IPS-18a (cell line): ENCODE results near the gene APCDD1L.

Experiments used
- H3K27ac ChIP-seq: one replicate; pipeline ENCODE4 v1.5.1; 2013; ENCODE audit warnings: low read length
- H3K27me3 ChIP-seq: one replicate; pipeline ENCODE4 v1.6.1; 2013; ENCODE audit warnings: mild to moderate bottlenecking, low read length; ENCODE audit not compliant: control insufficient read depth, insufficient read depth
- H3K36me3 ChIP-seq: one replicate; pipeline ENCODE4 v1.6.1; 2013; ENCODE audit warnings: low read depth, low read length; ENCODE audit not compliant: control insufficient read depth
- H3K4me1 ChIP-seq: one replicate; pipeline ENCODE4 v1.6.1; 2013; ENCODE audit warnings: low read depth, low read length; ENCODE audit not compliant: control insufficient read depth
- H3K4me3 ChIP-seq: one replicate; pipeline ENCODE4 v1.5.1; 2013; ENCODE audit warnings: low read length
- H3K9ac ChIP-seq: one replicate; pipeline ENCODE4 v1.6.1; 2013; ENCODE audit warnings: mild to moderate bottlenecking, low read length, moderate library complexity
- H3K9me3 ChIP-seq: one replicate; pipeline ENCODE4 v1.6.1; 2013; ENCODE audit warnings: low read depth, low read length; ENCODE audit not compliant: control insufficient read depth

Gene APCDD1L

DNA sequence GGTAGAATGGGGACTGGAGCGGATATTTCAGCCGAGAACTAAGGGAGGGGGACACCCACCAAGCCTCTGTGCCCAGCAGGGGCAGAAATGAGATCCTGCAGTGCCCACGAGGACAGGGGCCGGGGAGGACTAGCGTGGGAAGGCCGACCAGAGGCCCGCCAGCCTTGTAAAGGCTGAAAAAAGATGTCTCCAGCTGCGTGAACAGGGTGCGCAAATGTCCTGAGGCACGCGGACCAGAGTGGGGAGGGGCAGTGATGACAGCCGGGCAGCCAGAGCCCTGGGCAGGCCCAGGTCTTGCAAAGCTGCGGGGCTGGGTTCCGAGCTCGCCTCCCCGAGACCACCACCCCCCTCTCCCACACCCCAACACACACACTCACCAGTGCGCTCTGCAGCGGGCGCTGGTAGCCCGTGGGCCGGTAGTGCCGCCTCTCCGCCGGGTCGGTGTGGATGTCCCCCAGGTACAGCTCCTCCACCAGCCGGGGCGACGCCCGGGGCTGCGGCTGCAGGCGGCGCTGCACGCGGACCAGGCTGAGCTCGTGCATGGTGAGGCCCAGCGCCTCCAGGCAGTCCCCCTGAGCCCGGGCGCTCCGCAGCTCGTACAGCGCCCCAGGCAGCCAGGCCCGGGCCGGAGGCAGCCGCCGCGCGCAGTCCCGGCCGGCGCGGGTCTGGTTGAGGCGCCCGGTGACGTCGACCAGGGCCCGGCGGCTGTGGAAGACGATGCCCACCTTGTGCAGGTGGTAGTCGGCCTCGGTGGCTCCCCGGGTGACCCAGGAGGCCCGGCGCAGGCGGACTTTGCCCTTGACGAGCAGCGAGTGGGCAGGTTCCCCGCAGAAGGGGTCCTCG is 48.2 kb downstream of the APCDD1L start:
- Histone ChIP-seq H3K27me3 (no peaks in the 10 kb centered on the region), H3K4me1 (no peaks in the 10 kb centered on the region), H3K9me3 (no peaks in the 10 kb centered on the region), H3K9ac (no peak overlapping the region), H3K4me3 (no peak overlapping the region), H3K27ac (no peak overlapping the region), H3K36me3 (no peaks in the 10 kb centered on the region)

GRCh38 chr20:58466095-58466708 is 49.0 kb downstream of the APCDD1L start:
- H3K9me3 ChIP-seq: no peaks in the 10 kb centered on the region

GRCh38 chr20:58464838-58465237 is 50.4 kb downstream of the APCDD1L start:
- Histone ChIP-seq H3K36me3 (no peaks in the 10 kb centered on the region), H3K9ac (no peak overlapping the region), H3K4me3 (no peak overlapping the region), H3K9me3 (no peaks in the 10 kb centered on the region), H3K27me3 (no peaks in the 10 kb centered on the region), H3K27ac (no peak overlapping the region), H3K4me1 (no peaks in the 10 kb centered on the region)

More at GRCh38 chr20:58466095-58466708, 49.0 kb downstream of the APCDD1L start:
- Histone ChIP-seq H3K4me3 (no peak overlapping the region), H3K27ac (no peak overlapping the region), H3K36me3 (no peaks in the 10 kb centered on the region), H3K27me3 (no peaks in the 10 kb centered on the region), H3K4me1 (no peaks in the 10 kb centered on the region), H3K9ac (no peak overlapping the region)

- Histone ChIP-seq H3K27ac (no peak overlapping the region), H3K36me3 (no peaks in the 10 kb centered on the region), H3K9me3 (no peaks in the 10 kb centered on the region), H3K4me1 (no peaks in the 10 kb centered on the region), H3K27me3 (no peaks in the 10 kb centered on the region), H3K4me3 (no peak overlapping the region), H3K9ac (no peak overlapping the region)
Observed at GRCh38 chr20:58463256-58463655, 51.9 kb downstream of the APCDD1L start.

DNA sequence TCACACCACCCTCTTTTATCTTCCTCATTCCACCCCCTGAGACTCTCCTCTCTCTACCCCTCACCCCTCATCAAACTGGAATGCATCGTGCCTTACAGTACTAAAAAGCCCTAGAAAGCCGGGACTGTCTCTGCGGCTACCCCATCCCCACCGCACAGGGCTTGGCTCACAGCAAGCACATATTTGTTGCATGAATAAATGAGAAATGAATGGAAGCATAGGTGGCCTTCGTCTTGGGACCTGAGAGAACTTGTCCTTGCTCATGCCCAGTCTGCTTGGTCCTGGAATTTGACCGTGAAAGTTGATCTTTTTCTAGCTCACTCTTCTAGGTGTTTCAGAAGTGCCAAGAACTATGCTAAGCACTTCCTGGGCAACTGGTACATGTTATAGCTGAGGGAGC is 53.3 kb downstream of the APCDD1L start:
- Histone ChIP-seq H3K4me3 (no peak overlapping the region), H3K9ac (no peak overlapping the region), H3K4me1 (no peaks in the 10 kb centered on the region), H3K9me3 (no peaks in the 10 kb centered on the region), H3K27me3 (no peaks in the 10 kb centered on the region), H3K36me3 (no peaks in the 10 kb centered on the region), H3K27ac (no peak overlapping the region)

DNA sequence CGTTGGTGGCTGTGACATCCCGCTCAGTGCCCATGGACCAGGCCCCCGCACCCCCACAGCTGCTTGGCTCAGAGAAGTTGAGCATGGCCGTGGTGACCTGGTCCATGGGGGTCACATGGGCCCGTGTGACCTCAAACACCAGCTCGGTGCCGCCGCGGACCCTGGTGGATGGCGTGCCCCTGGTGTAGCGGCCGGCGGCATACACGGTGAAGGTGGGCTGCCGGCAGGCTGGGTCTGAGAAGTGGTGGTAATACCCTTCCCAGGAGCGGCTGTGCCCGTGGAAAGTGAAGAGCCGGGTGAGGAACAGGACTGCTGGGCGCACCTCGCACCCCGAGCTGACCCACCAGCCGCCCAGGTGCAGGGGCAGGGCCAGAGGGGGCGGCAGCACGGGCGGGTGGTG is 54.1 kb downstream of the APCDD1L start:
- Histone ChIP-seq H3K4me1 (no peaks in the 10 kb centered on the region), H3K9ac (no peak overlapping the region), H3K9me3 (no peaks in the 10 kb centered on the region), H3K27me3 (no peaks in the 10 kb centered on the region), H3K27ac (no peak overlapping the region), H3K36me3 (no peaks in the 10 kb centered on the region), H3K4me3 (no peak overlapping the region)

DNA sequence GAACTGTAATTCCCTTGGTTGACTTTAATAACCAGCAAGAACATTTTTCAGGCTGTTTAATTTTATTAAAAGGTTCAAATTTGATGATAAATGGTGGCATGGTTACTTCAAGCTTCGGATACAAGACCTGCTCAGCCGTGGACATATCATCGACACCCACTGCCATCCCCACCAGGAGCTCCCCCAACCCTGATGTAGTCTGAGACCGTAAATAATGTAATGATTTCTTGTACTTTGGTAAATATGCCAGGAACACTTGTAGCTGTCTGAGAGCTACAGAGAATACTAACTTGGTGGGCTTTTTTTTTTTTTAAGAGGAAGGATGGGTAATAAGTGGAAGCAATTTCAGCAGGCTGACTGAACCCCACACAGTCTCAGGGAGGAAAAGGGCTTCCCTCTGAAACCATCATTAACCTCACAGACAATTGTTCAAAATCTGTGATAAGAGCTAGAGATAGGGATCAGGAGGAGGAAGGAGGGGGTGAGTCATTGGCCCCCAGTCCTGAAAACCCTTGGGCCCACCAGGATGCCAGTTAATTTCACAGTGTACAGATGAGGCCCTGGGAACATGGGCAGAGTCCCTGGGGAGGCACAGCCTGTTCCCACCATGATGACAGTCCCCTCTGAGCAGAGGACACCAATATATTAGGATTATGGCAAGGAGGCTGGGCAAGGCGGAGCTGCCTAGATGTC is 56.0 kb downstream of the APCDD1L start:
- no peak overlapping the region for H3K4me3 ChIP-seq
- no peaks in the 10 kb centered on the region for H3K36me3 ChIP-seq
- H3K27me3 ChIP-seq: no peaks in the 10 kb centered on the region
- no peaks in the 10 kb centered on the region for H3K4me1 ChIP-seq
- no peaks in the 10 kb centered on the region for H3K9me3 ChIP-seq
- H3K9ac ChIP-seq: no peak overlapping the region
- no peak overlapping the region for H3K27ac ChIP-seq

DNA sequence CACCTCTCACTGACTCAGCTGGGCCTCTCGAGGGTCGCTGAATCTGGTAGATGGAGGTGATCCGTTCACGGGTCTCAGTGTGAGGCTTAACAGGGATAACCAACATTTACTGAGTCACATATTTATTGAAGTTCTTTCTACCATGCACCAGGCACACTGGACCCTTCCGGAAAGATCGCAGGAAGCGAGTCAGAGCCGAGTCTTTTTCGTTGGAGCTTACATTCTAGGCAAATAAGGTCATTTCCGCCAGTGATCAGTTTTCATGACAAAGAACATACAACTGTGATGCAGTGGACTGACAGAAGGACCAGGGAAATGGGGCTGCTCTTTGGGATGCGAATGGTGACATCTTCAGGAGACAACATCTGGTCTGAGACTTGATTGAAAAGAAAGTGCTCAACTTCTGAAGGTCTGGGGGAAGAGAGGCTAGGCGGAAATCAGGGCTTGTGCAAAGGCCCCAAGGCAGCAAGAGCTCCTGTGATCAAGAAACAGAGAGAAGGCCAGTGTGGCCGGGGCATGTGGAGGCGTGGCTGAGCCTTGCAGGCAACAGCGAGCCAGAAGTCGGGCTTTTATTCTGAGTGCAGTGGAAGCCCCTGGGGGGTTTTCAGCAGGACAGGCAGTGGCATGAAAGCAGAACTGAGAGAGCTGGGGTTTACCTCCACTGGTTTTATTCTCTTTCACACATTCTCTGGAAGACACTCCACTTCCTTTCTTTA is 56.7 kb downstream of the APCDD1L start:
- Histone ChIP-seq H3K36me3 (no peaks in the 10 kb centered on the region), H3K4me3 (no peak overlapping the region), H3K27ac (no peak overlapping the region), H3K27me3 (no peaks in the 10 kb centered on the region), H3K9ac (no peak overlapping the region), H3K9me3 (no peaks in the 10 kb centered on the region), H3K4me1 (peaks cover under 1% of the 10 kb centered on the region)

DNA sequence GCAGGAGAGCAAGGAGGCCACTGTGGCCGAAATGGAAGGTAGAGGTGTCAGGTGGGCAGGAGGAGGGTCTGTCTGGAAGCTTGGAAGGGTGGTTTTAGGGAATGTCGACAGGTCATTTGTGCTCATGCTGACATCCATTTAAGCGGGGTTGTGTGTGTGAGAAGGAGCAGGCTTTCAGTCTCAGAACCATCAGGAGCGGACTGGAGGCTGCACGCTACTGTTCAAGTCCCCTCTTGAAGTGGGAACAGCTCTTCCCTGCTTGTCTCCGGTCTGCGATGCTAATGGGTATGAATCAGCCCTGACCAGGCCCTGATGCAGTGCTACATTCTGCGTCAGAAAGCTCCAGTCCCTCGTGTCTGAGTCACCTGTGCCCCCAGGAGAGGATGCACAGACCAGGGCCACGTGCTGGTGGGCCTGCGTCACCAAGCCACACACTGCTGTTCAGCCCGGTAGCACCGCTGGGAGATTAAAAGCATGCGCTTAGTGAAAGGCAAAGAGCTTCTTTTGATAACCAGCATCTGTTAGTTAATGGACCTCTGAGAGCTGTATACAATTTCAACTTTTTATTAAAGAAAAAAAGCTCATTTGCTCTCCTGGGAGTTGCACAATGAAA is 58.0 kb downstream of the APCDD1L start:
- H3K4me3 ChIP-seq: no peak overlapping the region
- no peaks in the 10 kb centered on the region for H3K9me3 ChIP-seq
- H3K9ac ChIP-seq: no peak overlapping the region
- no peaks in the 10 kb centered on the region for H3K27me3 ChIP-seq
- peaks cover 14% of the 10 kb centered on the region for H3K4me1 ChIP-seq
- no peaks in the 10 kb centered on the region for H3K36me3 ChIP-seq
- H3K27ac ChIP-seq: no peak overlapping the region

- H3K27ac ChIP-seq: no peak overlapping the region
- no peak overlapping the region for H3K9ac ChIP-seq
- H3K36me3 ChIP-seq: no peaks in the 10 kb centered on the region
- H3K4me3 ChIP-seq: no peak overlapping the region
- no peaks in the 10 kb centered on the region for H3K27me3 ChIP-seq
- no peaks in the 10 kb centered on the region for H3K9me3 ChIP-seq
- H3K4me1 ChIP-seq: peaks cover 14% of the 10 kb centered on the region
Observed at GRCh38 chr20:58454460-58454859, 60.7 kb downstream of the APCDD1L start.

DNA sequence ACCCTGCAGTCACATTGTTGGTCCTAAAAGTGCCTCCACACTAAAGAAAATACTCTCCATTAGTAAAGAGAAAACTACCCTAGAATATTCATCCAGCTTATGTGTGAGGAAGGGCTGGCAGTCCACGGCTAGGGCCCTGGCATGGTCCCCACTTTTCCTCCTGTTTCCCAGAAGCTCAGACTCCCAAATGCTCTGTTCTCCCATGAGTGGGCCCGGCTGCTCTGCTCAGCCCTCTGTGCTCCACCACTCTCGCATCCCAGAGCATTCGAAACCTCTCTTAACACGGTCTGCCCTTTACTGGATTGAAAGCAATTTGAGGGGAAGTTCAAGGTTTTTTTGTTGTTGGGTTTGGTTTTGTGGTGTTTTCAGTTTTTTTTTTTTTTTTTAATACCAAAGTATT is 61.8 kb downstream of the APCDD1L start:
- H3K9ac ChIP-seq: no peak overlapping the region
- H3K9me3 ChIP-seq: no peaks in the 10 kb centered on the region
- H3K4me3 ChIP-seq: no peak overlapping the region
- H3K36me3 ChIP-seq: no peaks in the 10 kb centered on the region
- peaks cover 14% of the 10 kb centered on the region for H3K4me1 ChIP-seq
- no peak overlapping the region for H3K27ac ChIP-seq
- no peaks in the 10 kb centered on the region for H3K27me3 ChIP-seq
